Neutrophil (primary cell): Measurements from ENCODE around the gene COX6B2.
"Not testable (repeated sequence)": the region's sequence is repeated elsewhere in the genome, so short reads cannot be mapped to it uniquely, and the experiment has no call there.

Experiments used
- H3K27ac ChIP-seq: fragments of 200-600 bp; sonication (generic); 2 replicates; pipeline ENCODE4 v1.5.1; 2016; ENCODE audit warnings: mild to moderate bottlenecking, moderate library complexity
- H3K27me3 ChIP-seq: fragments of 200-600 bp; sonication (generic); 2 replicates; pipeline ENCODE4 v1.6.0; 2016; ENCODE audit warnings: mild to moderate bottlenecking
- H3K36me3 ChIP-seq: fragments of 200-600 bp; sonication (generic); 2 replicates; pipeline ENCODE4 v1.5.1; 2017
- H3K4me1 ChIP-seq, 2 experiments: fragments of 200-600 bp in 1 of 2; sonication (generic) in 1 of 2; 1 replicate in 1 of 2; 2 replicates in 1 of 2; pipeline versions ENCODE4 v1.5.1 to v1.6.1; 2013 to 2016; ENCODE audit warnings: low read depth in 1 of 2, low read length in 1 of 2, mild to moderate bottlenecking in 1 of 2, moderate library complexity in 1 of 2; ENCODE audit not compliant: control insufficient read depth in 1 of 2, insufficient read depth in 1 of 2
- H3K4me3 ChIP-seq, 2 experiments: fragments of 200-600 bp in 1 of 2; sonication (generic) in 1 of 2; 1 replicate in 1 of 2; 2 replicates in 1 of 2; pipeline ENCODE4 v1.5.1; 2013 to 2016; ENCODE audit warnings: low read depth in 1 of 2, low read length in 1 of 2, mild to moderate bottlenecking in 1 of 2, moderate library complexity in 1 of 2
- H3K9me3 ChIP-seq: fragments of 200-600 bp; sonication (generic); 2 replicates; pipeline ENCODE4 v1.5.1; 2016
- TF ChIP-seq, protein P1 (sequence below): fragments of 200-600 bp; sonication (generic); IDR thresholded peaks from 2 replicates; pipeline ENCODE4 v1.5.1; 2016; ENCODE audit warnings: antibody characterized with exemption

The COX6B2 gene

DNA sequence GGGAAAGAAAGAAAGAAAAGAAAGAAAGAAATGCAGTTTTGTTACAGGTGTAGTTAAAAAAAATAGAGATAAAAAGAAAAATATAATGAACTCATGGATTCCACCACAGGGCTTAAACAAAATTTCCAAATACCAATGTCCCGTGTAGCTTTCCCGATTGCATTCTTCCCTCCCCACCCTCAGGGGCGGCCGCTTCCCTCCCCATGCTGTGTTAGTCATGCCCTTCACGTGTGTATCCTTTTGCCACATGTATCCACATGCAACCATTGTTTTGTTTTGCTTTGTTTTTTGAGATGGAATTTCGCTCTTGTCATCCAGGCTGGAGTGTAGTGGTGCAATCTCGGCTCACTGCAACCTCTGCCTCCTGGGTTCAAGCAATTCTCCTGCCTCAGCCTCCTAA lies 18.4 kb downstream of the COX6B2 start:
- Histone ChIP-seq H3K4me3 (no peak overlapping the region), H3K9me3 (no peaks in the 10 kb centered on the region), H3K36me3 (no peaks in the 10 kb centered on the region), H3K27me3 (peaks cover 10% of the 10 kb centered on the region), H3K27ac (no peak overlapping the region), H3K4me1 (peaks cover 35 to 36% of the 10 kb centered on the region in 2 experiments)
- TF ChIP-seq, protein P1, sequence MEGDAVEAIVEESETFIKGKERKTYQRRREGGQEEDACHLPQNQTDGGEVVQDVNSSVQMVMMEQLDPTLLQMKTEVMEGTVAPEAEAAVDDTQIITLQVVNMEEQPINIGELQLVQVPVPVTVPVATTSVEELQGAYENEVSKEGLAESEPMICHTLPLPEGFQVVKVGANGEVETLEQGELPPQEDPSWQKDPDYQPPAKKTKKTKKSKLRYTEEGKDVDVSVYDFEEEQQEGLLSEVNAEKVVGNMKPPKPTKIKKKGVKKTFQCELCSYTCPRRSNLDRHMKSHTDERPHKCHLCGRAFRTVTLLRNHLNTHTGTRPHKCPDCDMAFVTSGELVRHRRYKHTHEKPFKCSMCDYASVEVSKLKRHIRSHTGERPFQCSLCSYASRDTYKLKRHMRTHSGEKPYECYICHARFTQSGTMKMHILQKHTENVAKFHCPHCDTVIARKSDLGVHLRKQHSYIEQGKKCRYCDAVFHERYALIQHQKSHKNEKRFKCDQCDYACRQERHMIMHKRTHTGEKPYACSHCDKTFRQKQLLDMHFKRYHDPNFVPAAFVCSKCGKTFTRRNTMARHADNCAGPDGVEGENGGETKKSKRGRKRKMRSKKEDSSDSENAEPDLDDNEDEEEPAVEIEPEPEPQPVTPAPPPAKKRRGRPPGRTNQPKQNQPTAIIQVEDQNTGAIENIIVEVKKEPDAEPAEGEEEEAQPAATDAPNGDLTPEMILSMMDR: no peak

DNA sequence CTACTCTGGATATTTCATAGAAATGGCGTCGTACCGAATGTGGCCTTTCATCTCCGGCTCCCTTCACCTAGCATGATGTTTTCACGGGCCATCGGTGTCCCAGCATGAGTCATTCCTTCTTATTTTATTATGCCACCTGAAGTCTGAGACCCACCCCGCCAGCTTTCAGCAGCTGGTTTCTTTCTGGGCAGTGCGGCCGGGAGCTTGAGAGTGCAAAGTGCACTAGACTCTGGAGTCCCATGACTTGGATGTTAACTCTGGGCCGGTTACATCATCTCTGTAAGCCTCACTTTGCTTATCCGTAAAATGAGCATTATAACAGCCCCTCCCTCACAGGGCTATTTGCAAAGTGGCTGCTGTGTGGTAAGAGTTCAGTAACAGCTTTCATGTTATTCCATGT lies 20.6 kb downstream of the COX6B2 start:
- no peak overlapping the region for H3K4me3 ChIP-seq
- no peaks in the 10 kb centered on the region for H3K27me3 ChIP-seq
- no peaks in the 10 kb centered on the region for H3K9me3 ChIP-seq
- TF ChIP-seq, protein P1: no peak
- H3K4me1 ChIP-seq: peaks cover 24 to 25% of the 10 kb centered on the region in 2 experiments
- no peaks in the 10 kb centered on the region for H3K36me3 ChIP-seq
- no peak overlapping the region for H3K27ac ChIP-seq

DNA sequence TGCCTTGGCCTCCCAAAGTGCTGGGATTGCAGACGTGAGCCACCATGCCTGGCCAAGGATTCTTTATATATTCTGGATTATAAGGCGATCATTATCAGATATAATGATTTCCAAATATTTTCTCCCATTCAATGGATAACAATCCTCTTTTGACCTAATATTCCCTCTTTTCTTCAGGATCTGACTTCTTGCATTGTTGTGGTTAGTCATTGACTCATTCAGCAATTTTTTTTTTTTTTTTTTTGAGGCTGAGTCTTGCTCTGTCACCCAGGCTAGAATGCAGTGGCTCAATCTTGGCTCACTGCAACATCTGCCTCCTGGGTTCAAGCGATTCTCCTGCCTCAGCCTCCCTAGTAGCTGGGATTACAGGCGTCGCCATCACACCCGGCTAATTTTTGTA lies 24.7 kb downstream of the COX6B2 start:
- not testable (repeated sequence) for H3K27ac ChIP-seq, H3K9me3 ChIP-seq, H3K4me3 ChIP-seq, H3K36me3 ChIP-seq, H3K27me3 ChIP-seq
- peaks cover 37 to 39% of the 10 kb centered on the region in 2 experiments for H3K4me1 ChIP-seq

DNA sequence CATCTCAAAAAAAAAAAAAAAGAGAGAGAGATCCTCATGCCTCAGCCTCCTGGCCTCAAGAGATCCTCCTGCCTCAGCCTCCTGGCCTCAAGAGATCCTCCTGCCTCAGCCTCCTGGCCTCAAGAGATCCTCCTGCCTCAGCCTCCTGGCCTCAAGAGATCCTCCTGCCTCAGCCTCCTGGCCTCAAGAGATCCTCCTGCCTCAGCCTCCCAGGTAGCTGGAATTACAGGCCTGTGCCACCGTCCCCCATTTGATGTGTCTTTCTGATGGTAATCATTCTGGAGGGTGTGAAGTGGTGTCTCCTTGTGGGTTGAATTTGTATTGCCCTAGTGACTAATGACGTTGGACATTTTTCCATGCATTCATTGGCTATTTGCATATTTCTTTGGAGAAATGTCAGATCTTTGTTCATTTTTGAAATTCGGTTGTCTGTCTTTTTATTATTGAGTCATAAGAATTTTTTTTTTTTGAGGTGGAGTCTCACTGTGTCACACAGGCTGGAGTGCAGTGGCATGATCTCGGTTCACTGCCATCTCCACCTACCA lies 25.7 kb downstream of the COX6B2 start:
- H3K9me3 ChIP-seq, H3K36me3 ChIP-seq, H3K4me3 ChIP-seq, H3K27ac ChIP-seq, H3K27me3 ChIP-seq: not testable (repeated sequence)
- H3K4me1 ChIP-seq: peaks cover 39 to 42% of the 10 kb centered on the region in 2 experiments

DNA sequence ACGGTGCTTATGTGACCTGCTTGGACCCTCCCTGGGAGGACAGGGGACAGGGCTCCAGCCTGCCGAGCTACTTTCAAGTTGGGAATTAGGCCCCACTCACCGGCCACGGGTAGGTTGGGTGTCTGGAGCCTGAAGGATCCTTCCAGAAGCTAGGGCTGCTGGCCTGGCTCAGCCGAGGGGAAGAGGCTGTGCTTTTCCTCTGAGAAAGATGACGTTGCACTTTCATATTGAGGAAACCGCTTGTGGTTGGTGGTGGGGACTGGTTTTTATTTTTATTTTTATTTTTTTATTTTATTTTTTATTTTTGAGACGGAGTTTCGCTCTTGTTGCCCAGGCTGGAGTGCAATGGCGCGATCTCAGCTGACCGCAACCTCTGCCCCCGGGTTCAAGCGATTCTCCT lies 29.3 kb downstream of the COX6B2 start, which contains the start of gene TMEM150B:
TSS of gene TMEM150B (minus strand) at position 170 of the 400 bp plus-strand sequence. CDS start 4,305 bp downstream, outside the sequence.
- Histone ChIP-seq H3K27ac (peak within 1 kb of the TSS; percentile 65), H3K4me3 (peak within 1 kb of the TSS in 1 of 2 experiments; percentile 6), H3K4me1 (peaks cover 46 to 54% of the 10 kb centered on the region in 2 experiments), H3K27me3 (no peaks in the 10 kb centered on the region), H3K36me3 (no peaks in the 10 kb centered on the region), H3K9me3 (no peaks in the 10 kb centered on the region)
- TF ChIP-seq, protein P1: no peak

DNA sequence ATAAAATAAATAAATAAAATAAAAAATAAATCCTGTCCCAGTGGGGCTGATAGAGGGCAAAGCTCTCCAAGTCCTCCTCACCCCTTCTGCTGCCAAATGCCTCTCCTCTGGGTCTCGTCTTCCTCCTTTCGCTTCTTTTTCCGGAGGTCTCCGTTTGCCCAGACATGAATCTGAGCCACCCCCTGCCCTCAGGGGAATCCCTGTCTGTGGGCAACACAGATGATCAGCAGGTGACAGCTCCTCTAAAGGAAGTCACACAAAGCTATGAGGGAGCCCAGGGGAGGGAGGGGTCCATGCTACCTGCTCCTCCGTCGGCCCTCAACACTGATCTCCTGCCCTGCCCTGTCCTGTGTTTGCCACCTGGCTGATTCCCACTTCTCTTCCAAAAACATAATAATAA lies 29.9 kb downstream of the COX6B2 start:
- Histone ChIP-seq H3K27ac (peak overlapping the region; percentile 65), H3K9me3 (no peaks in the 10 kb centered on the region), H3K4me1 (peaks cover 46 to 54% of the 10 kb centered on the region in 2 experiments), H3K27me3 (no peaks in the 10 kb centered on the region), H3K36me3 (no peaks in the 10 kb centered on the region), H3K4me3 (no peak overlapping the region)
- TF ChIP-seq, protein P1: no peak
